Measurements from ENCODE around the gene CCDC32. TPM values are rescaled to one million over a fixed set of nuclear protein-coding genes. Genes with fewer than 3 reads are reported as not detected.

The CCDC32 gene
- total and polyA plus RNA-seq, 2 of the 8 experiments (the other 6 are each of a cell fraction or from before 2014, with no cell fraction given), result 8.9 to 12.1 TPM

DNA sequence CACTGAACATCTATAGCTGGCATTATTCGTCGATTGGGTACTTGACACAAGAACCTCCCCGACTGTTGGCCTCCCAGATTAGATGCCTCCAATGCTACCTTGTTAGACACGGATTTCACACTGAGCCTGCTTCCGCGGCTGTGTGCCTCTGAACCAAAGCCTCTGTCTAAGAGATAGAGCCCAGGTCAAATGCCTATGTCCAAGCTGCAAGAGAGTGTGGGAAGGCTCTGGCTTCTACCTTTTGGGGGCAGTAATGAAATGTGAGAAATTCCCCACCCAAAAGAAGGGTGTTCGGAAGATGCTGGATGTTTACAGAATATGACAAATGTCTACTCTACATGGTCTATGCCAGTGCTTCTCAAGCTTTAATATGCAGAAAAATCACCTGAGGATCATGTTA lies 2.3 kb upstream of the CCDC32 start:
- Histone ChIP-seq H4K5ac (ENCODE audit: insufficient read length, low read depth, low read length) (no peak overlapping the region), H2BK15ac (ENCODE audit: low read length) (peak overlapping the region; percentile 93; the same call in 1 of the 2 replicates), H2AFZ (ENCODE audit: low read length) (peak overlapping the region; percentile 85; the same call in 1 of the 2 replicates), H3K23ac (ENCODE audit: insufficient read length) (no peak overlapping the region), H3K4me2 (ENCODE audit: insufficient read depth in 1 of 2, low read depth in 2 of 2, low read length in 2 of 2) (no peak overlapping the region; a peak in 1 of 4 replicates), H3K4me1 (replicated peaks in 1 of 4; ENCODE audit: control insufficient read depth in 3 of 4, insufficient read depth in 4 of 4, low read length in 3 of 4) (peaks cover 0 to 10% (median 4%) of the 10 kb centered on the region in 4 experiments; a peak in 4 of 7 replicates), H2BK12ac (ENCODE audit: low read depth, low read length) (no peak overlapping the region), H2BK120ac (replicated peaks; ENCODE audit: low read depth, low read length) (no peak overlapping the region), H4K20me1 (replicated peaks in 1 of 2; ENCODE audit: control insufficient read depth in 1 of 2, insufficient read depth in 2 of 2, low read length in 2 of 2) (peaks cover 0 to 4% of the 10 kb centered on the region in 2 experiments), H3K27me3 (replicated peaks in 1 of 4; ENCODE audit: control insufficient read depth in 3 of 4, extremely low read depth in 1 of 4, insufficient read depth in 3 of 4, low read length in 3 of 4) (no peaks in the 10 kb centered on the region), H3K4me3 (ENCODE audit: extremely low read depth in 1 of 4, insufficient read depth in 2 of 4, low read depth in 3 of 4, low read length in 4 of 4) (no peak overlapping the region), H2BK5ac (ENCODE audit: low read depth, low read length) (no peak overlapping the region), H3K79me1 (ENCODE audit: low read depth, low read length) (peaks cover 8% of the 10 kb centered on the region; the same call in 1 of the 2 replicates), H3K79me2 (ENCODE audit: control insufficient read depth in 1 of 2, insufficient read depth in 2 of 2, low read length in 2 of 2) (peaks cover 0 to 22% of the 10 kb centered on the region in 2 experiments; a peak in 3 of 4 replicates), H3K56ac (replicated peaks; ENCODE audit: insufficient read length, low read depth, low read length) (no peak overlapping the region), H3K18ac (ENCODE audit: extremely low read depth, low read length) (no peak overlapping the region; the same call in 1 of the 2 replicates), H3K27ac (ENCODE audit: low read depth, low read length) (no peak overlapping the region), H3K4ac (replicated peaks; ENCODE audit: insufficient read length, low read depth, low read length) (no peak overlapping the region), H3K36me3 (ENCODE audit: control insufficient read depth in 2 of 4, insufficient read depth in 4 of 4, low read length in 3 of 4) (peaks cover 0 to 7% (median 0%) of the 10 kb centered on the region in 4 experiments; a peak in 2 of 8 replicates), H2BK20ac (ENCODE audit: low read length) (no peak overlapping the region), H3K23me2 (ENCODE audit: low read depth, low read length) (no peaks in the 10 kb centered on the region; the same call in 1 of the 2 replicates), H2AK5ac (ENCODE audit: low read depth, low read length) (no peak overlapping the region), H3K14ac (ENCODE audit: insufficient read length) (no peak overlapping the region), H4K8ac (ENCODE audit: extremely low read depth, insufficient read depth, low read length) (no peak overlapping the region), H4K91ac (replicated peaks; ENCODE audit: insufficient read length, low read length) (no peak overlapping the region), H3K9ac (replicated peaks in 1 of 4; ENCODE audit: extremely low read depth in 1 of 4, low read depth in 3 of 4, low read length in 3 of 4) (0 out of 7 replicates have a peak overlapping the region, but pooled peaks of 1 of the 4 experiments have one; percentile 20), H3K9me3 (ENCODE audit: insufficient read depth in 2 of 2, low read depth in 1 of 2, low read length in 1 of 2) (no peaks in the 10 kb centered on the region)
- ChIA-PET CTCF (ENCODE audit: partially characterized antibody) (interaction anchor here (0.7 to 2.3 kb wide), 7 partner anchors 21 to 177 kb away, joined by 3 to 7 read pairs (median 3); partner anchors contain the start of gene RAD51), POLR2A (ENCODE audit: partially characterized antibody) (no interaction called here)
- no peak for FAIRE-seq
- TF ChIP-seq TEAD4 (IDR thresholded peaks at IDR 0.05; ENCODE audit: low read depth, low read length) (no peak), HDAC2 (IDR thresholded peaks at IDR 0.05; ENCODE audit: borderline replicate concordance in 1 of 2, low read depth in 2 of 2, low read length in 2 of 2) (no peak), RAD21 (IDR thresholded peaks at IDR 0.05 in 1 of 2, conservative IDR thresholded peaks at IDR 0.05 in 1 of 2; ENCODE audit: low read depth in 2 of 2, low read length in 2 of 2) (peak; percentile 35 to 54; a peak in 3 of 4 replicates), CBX5 (IDR thresholded peaks at IDR 0.05; ENCODE audit: low read depth, low read length) (no peak), SIRT6 (IDR thresholded peaks at IDR 0.05; ENCODE audit: low read length) (no peak), CTCF (IDR thresholded peaks at IDR 0.05; ENCODE audit: control extremely low read depth in 1 of 3, insufficient read depth in 1 of 3, low read depth in 1 of 3, low read length in 3 of 3) (peak; percentile 18 to 62 (median 35); a peak in 3 of 4 replicates)
- DNase-seq (ENCODE audit: low read depth in 1 of 2, low spot score in 2 of 2), result peak in 1 of 2 experiments; percentile 51
- WGBS, 2 experiments (ENCODE audit: extremely low coverage in 1 of 2, insufficient coverage in 1 of 2, insufficient read length in 1 of 2, insufficient replicate concordance in 2 of 2, low coverage in 1 of 2, low lambda C conversion rate in 2 of 2, missing lambda C conversion rate in 1 of 2), result 55% methylated on average over 7 of the region's 7 CpGs; no CpG with 5 or more reads in 1 of the 2 experiments
